Cerebellar nuclear complex (tissue), 1 donor: ENCODE measurements around the gene TLNRD1.

Experiments
- DNase-seq, 2 experiments: peaks; one replicate each; lab custom pipeline; 2025; lab: John Stamatoyannopoulos, UW

TLNRD1 gene

GRCh38 chr15:80978685-80979329, 21.9 kb upstream of the TLNRD1 start:
- DNase-seq: no peak

- no peak for DNase-seq
These were observed 21.1 kb upstream of the TLNRD1 start for GRCh38 chr15:80979538-80980200.

- DNase-seq: no peak
These were observed 18.5 kb upstream of the TLNRD1 start for GRCh38 chr15:80982205-80982604.

- no peak for DNase-seq
These were observed 17.9 kb upstream of the TLNRD1 start for GRCh38 chr15:80982839-80983238.

- no peak for DNase-seq
These were observed 15.9 kb upstream of the TLNRD1 start for GRCh38 chr15:80984856-80985255.

- no peak for DNase-seq
These were observed 14.7 kb upstream of the TLNRD1 start for GRCh38 chr15:80985981-80986380.

GRCh38 chr15:80986487-80986886, 14.2 kb upstream of the TLNRD1 start:
- DNase-seq: no peak

GRCh38 chr15:80988148-80988796, 12.5 kb upstream of the TLNRD1 start:
- no peak for DNase-seq

GRCh38 chr15:80989081-80989517, 11.6 kb upstream of the TLNRD1 start:
- DNase-seq: no peak

- peak; percentile 54 to 76 for DNase-seq
These were observed 10.9 kb upstream of the TLNRD1 start, which contains the start of gene MESD for GRCh38 chr15:80989518-80990478. TSS of gene MESD (minus strand) at chr15:80989819. CDS start at chr15:80989791, 28 bp downstream.

GRCh38 chr15:80990955-80991354, 9.8 kb upstream of the TLNRD1 start:
- no peak for DNase-seq

- DNase-seq: no peak
These were observed 9.3 kb upstream of the TLNRD1 start for GRCh38 chr15:80991421-80991820.

- DNase-seq: no peak
These were observed 8.7 kb upstream of the TLNRD1 start for GRCh38 chr15:80992006-80992405.

GRCh38 chr15:80992441-80992840, 8.3 kb upstream of the TLNRD1 start:
- DNase-seq: no peak

GRCh38 chr15:80996247-80996646, 4.5 kb upstream of the TLNRD1 start:
- DNase-seq: no peak

GRCh38 chr15:80997692-80998091, 3.0 kb upstream of the TLNRD1 start:
- DNase-seq: no peak

- DNase-seq: no peak
These were observed 2.5 kb upstream of the TLNRD1 start for GRCh38 chr15:80998251-80998650.

- DNase-seq: no peak
These were observed 1.1 kb upstream of the TLNRD1 start for GRCh38 chr15:80999623-81000036.

GRCh38 chr15:81000144-81000623, 539 bp upstream of the TLNRD1 start:
- DNase-seq: no peak

- no peak for DNase-seq
These were observed 657 bp downstream of the TLNRD1 start for GRCh38 chr15:81001152-81002008.

- no peak for DNase-seq
These were observed 1.2 kb downstream of the TLNRD1 start for GRCh38 chr15:81002009-81002330.
